Colonic mucosa (tissue), 4 donors: ENCODE data around the gene GINS2. TPM values are rescaled to one million over a fixed set of nuclear protein-coding genes. Genes with fewer than 3 reads are reported as not detected.

Experiments
- DNase-seq: peaks from one replicate; pipeline ENCODE4 v3.0.0-alpha.2; 2020
- H3K27ac ChIP-seq: fragments of 200-600 bp; one replicate; pipeline ENCODE4 v1.8.0; 2021
- H3K27me3 ChIP-seq: fragments of 200-600 bp; one replicate; pipeline ENCODE4 v1.8.0; 2021
- H3K36me3 ChIP-seq: fragments of 200-600 bp; one replicate; pipeline ENCODE4 v1.8.0; 2021
- H3K4me1 ChIP-seq: fragments of 200-600 bp; one replicate; pipeline ENCODE4 v1.8.0; 2021; ENCODE audit warnings: mild to moderate bottlenecking
- H3K4me3 ChIP-seq: fragments of 200-600 bp; one replicate; pipeline ENCODE4 v1.8.0; 2021
- H3K9ac ChIP-seq, 2 donors: one replicate each; pipeline ENCODE4 v1.7.0; 2013; ENCODE audit warnings: control low read depth in 2 of 2, low read depth in 2 of 2, low read length in 2 of 2
- H3K9me3 ChIP-seq: fragments of 200-600 bp; one replicate; pipeline ENCODE4 v1.8.0; 2021
- CTCF ChIP-seq: fragments of 200-600 bp; IDR thresholded peaks from one replicate; pipeline ENCODE4 v1.8.0; 2022; ENCODE audit warnings: antibody characterized with exemption, mild to moderate bottlenecking
- intact Hi-C: fragments of 100-400 bp; cut with DNase I; formaldehyde crosslinking; loops from one replicate; pipeline ENCODE4 v1.14.1; 2022
- total RNA-seq, 2 donors: library from RNA; stranded (reverse); fragmentation: NEBNext Ultra II Directional in 1 of 2; extraction: Animal tissue kit (Norgen Biotek cat#: 25700) in 1 of 2; gene quantifications; one replicate each; pipeline ENCODE4 v1.2.1, GENCODE V29; 2021
- donor health status: healthy.
- donor health status: DM: no; HTN: no; CAD: no.
- donor health status: DM: no; HTN: no; CAD: no.

Gene GINS2
- total RNA-seq, 2 donors from 2014 or later: 6.1 to 39.9 TPM

GRCh38 chr16:85636234-85636812 is 52.4 kb downstream of the GINS2 start:
- H3K4me3 ChIP-seq: no peak overlapping the region
- H3K27me3 ChIP-seq: no peaks in the 10 kb centered on the region
- H3K4me1 ChIP-seq: no peaks in the 10 kb centered on the region
- intact Hi-C loops: no loop called here
- no peaks in the 10 kb centered on the region for H3K36me3 ChIP-seq
- no peak overlapping the region for H3K27ac ChIP-seq
- TF ChIP-seq CTCF: no peak
- no peaks in the 10 kb centered on the region for H3K9me3 ChIP-seq
- H3K9ac ChIP-seq: no peak overlapping the region
- DNase-seq: no peak

- Histone ChIP-seq H3K9me3 (no peaks in the 10 kb centered on the region), H3K9ac (no peak overlapping the region), H3K27me3 (no peaks in the 10 kb centered on the region), H3K4me1 (no peaks in the 10 kb centered on the region), H3K4me3 (no peak overlapping the region), H3K27ac (no peak overlapping the region), H3K36me3 (no peaks in the 10 kb centered on the region)
- no peak for DNase-seq
- intact Hi-C loops: no loop called here
- no peak for TF ChIP-seq CTCF
Measured at GRCh38 chr16:85635545-85636140, 53.1 kb downstream of the GINS2 start.

- no peaks in the 10 kb centered on the region for H3K36me3 ChIP-seq
- H3K9me3 ChIP-seq: no peaks in the 10 kb centered on the region
- DNase-seq: no peak
Measured at GRCh38 chr16:85634747-85635544, 53.8 kb downstream of the GINS2 start.

GRCh38 chr16:85633888-85634287 is 54.9 kb downstream of the GINS2 start:
- H3K9ac ChIP-seq: no peak overlapping the region
- H3K27me3 ChIP-seq: no peaks in the 10 kb centered on the region
- H3K4me3 ChIP-seq: no peak overlapping the region
- no peaks in the 10 kb centered on the region for H3K36me3 ChIP-seq
- H3K9me3 ChIP-seq: no peaks in the 10 kb centered on the region
- no peaks in the 10 kb centered on the region for H3K4me1 ChIP-seq
- H3K27ac ChIP-seq: no peak overlapping the region
- no peak for TF ChIP-seq CTCF
- intact Hi-C loops: no loop called here
- no peak for DNase-seq

More at GRCh38 chr16:85634747-85635544, 53.8 kb downstream of the GINS2 start:
- intact Hi-C loops: no loop called here
- H3K27me3 ChIP-seq: no peaks in the 10 kb centered on the region
- no peak overlapping the region for H3K27ac ChIP-seq
- no peak overlapping the region for H3K4me3 ChIP-seq
- TF ChIP-seq CTCF: no peak
- H3K4me1 ChIP-seq: no peaks in the 10 kb centered on the region
- no peak overlapping the region for H3K9ac ChIP-seq

- Histone ChIP-seq H3K36me3 (no peaks in the 10 kb centered on the region), H3K27ac (no peak overlapping the region), H3K4me1 (no peaks in the 10 kb centered on the region), H3K9ac (no peak overlapping the region), H3K4me3 (no peak overlapping the region), H3K9me3 (no peaks in the 10 kb centered on the region), H3K27me3 (no peaks in the 10 kb centered on the region)
- DNase-seq: no peak
- intact Hi-C loops: no loop called here
- no peak for TF ChIP-seq CTCF
Measured at GRCh38 chr16:85633438-85633743, 55.4 kb downstream of the GINS2 start.
